Measurements from ENCODE around the gene METRN.

DNA sequence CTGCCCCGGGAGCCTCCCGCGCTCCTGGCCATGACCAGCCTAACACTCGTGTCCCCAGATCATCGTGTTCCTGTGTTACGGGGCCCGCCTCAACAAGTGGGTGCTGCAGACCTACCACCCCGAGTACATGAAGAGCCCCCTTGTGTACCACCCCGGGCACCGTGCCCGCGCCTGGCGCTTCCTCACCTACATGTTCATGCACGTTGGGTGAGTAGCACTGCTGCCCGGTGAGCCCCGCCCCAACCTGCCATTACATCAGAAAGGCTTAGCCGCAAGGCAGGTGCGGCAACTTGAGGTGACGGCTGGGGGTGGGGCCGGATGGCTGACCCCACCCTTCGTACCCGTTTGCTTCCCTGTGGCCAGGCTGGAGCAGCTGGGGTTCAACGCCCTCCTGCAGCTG is 38.0 kb upstream of the METRN start:
- TF ChIP-seq, protein P1, sequence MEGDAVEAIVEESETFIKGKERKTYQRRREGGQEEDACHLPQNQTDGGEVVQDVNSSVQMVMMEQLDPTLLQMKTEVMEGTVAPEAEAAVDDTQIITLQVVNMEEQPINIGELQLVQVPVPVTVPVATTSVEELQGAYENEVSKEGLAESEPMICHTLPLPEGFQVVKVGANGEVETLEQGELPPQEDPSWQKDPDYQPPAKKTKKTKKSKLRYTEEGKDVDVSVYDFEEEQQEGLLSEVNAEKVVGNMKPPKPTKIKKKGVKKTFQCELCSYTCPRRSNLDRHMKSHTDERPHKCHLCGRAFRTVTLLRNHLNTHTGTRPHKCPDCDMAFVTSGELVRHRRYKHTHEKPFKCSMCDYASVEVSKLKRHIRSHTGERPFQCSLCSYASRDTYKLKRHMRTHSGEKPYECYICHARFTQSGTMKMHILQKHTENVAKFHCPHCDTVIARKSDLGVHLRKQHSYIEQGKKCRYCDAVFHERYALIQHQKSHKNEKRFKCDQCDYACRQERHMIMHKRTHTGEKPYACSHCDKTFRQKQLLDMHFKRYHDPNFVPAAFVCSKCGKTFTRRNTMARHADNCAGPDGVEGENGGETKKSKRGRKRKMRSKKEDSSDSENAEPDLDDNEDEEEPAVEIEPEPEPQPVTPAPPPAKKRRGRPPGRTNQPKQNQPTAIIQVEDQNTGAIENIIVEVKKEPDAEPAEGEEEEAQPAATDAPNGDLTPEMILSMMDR (optimal IDR thresholded peaks at IDR 0.05 in 1 of 3, IDR thresholded peaks at IDR 0.05 in 1 of 3, conservative IDR thresholded peaks at IDR 0.05 in 1 of 3; ENCODE audit: extremely low read depth in 1 of 3, insufficient read depth in 2 of 3, low read length in 3 of 3) = no peak
- TF ChIP-seq EZH2 (IDR thresholded peaks at IDR 0.05; ENCODE audit: low read length) = no peak
